Smooth muscle cell (in vitro differentiated cells): ENCODE measurements around the gene CACNA1S. TPM values are rescaled to one million over a fixed set of nuclear protein-coding genes. Genes with fewer than 3 reads are reported as not detected.

Source experiments
- DNase-seq: peaks from one replicate; lab custom pipeline; 2025; ENCODE audit not compliant: unreplicated experiment; lab: John Stamatoyannopoulos, UW
- H2AFZ ChIP-seq: fragments of 200-600 bp; sonication (generic); 2 replicates; pipeline ENCODE4 v1.6.0; 2016; ENCODE audit warnings: antibody characterized with exemption, low read depth, mild to moderate bottlenecking
- H3F3A ChIP-seq: fragments of 200-600 bp; sonication (generic); 2 replicates; pipeline ENCODE4 v1.6.0; 2017; ENCODE audit warnings: antibody characterized with exemption, low read depth
- H3K27ac ChIP-seq: fragments of 200-600 bp; sonication (generic); 2 replicates; pipeline ENCODE4 v1.5.1; 2016; ENCODE audit warnings: low read depth, mild to moderate bottlenecking
- H3K27me3 ChIP-seq: fragments of 200-600 bp; sonication (generic); 2 replicates; pipeline ENCODE4 v1.6.1; 2016; ENCODE audit warnings: low read depth, mild to moderate bottlenecking
- H3K36me3 ChIP-seq: fragments of 200-600 bp; sonication (generic); 2 replicates; pipeline ENCODE4 v1.5.1; 2016; ENCODE audit warnings: low read depth
- H3K4me1 ChIP-seq: fragments of 200-600 bp; sonication (generic); 2 replicates; pipeline ENCODE4 v1.5.1; 2016; ENCODE audit warnings: low read depth
- H3K4me2 ChIP-seq: fragments of 200-600 bp; sonication (generic); 2 replicates; pipeline ENCODE4 v1.6.0; 2016; ENCODE audit warnings: mild to moderate bottlenecking
- H3K4me3 ChIP-seq: fragments of 200-600 bp; sonication (generic); 2 replicates; pipeline ENCODE4 v1.5.1; 2016; ENCODE audit warnings: mild to moderate bottlenecking
- H3K79me2 ChIP-seq: fragments of 200-600 bp; sonication (generic); 2 replicates; pipeline ENCODE4 v1.6.0; 2016; ENCODE audit warnings: low read depth, mild to moderate bottlenecking
- H3K9ac ChIP-seq: fragments of 200-600 bp; sonication (generic); 2 replicates; pipeline ENCODE4 v1.6.0; 2016; ENCODE audit warnings: low read depth
- H3K9me3 ChIP-seq: fragments of 200-600 bp; sonication (generic); replicated peaks from 2 replicates; pipeline ENCODE4 v1.5.1; 2016; ENCODE audit warnings: low read depth
- H4K20me1 ChIP-seq: fragments of 200-600 bp; sonication (generic); 2 replicates; pipeline ENCODE4 v1.6.0; 2016; ENCODE audit warnings: low read depth
- CTCF ChIP-seq: fragments of 200-600 bp; sonication (generic); IDR thresholded peaks from 2 replicates; pipeline ENCODE4 v1.5.1; 2017; ENCODE audit warnings: borderline replicate concordance, mild to moderate bottlenecking, antibody characterized with exemption; ENCODE audit not compliant: insufficient read depth, poor library complexity, severe bottlenecking
- WGBS: methylation state at CpG from one replicate; pipeline ENCODE4 v1.1.7; 2016; ENCODE audit warnings: low lambda C conversion rate; 5-methylcytosine and 5-hydroxymethylcytosine counted together
- polyA plus RNA-seq: library from polyadenylated mRNA; unstranded; fragments of >200 nt; fragmentation: Nextera tagmentation; extraction: Ambion mirVana; gene quantifications from 2 replicates; pipeline ENCODE4 v1.2.1, GENCODE V29; 2016
- total RNA-seq: library from RNA; depleted of rRNA; stranded (reverse); fragments of >200 nt; gene quantifications from 2 replicates; pipeline ENCODE4 v1.2.3, GENCODE V29; 2014

The CACNA1S gene
- total and polyA plus RNA-seq, 2 experiments from 2014 or later = not detected

DNA sequence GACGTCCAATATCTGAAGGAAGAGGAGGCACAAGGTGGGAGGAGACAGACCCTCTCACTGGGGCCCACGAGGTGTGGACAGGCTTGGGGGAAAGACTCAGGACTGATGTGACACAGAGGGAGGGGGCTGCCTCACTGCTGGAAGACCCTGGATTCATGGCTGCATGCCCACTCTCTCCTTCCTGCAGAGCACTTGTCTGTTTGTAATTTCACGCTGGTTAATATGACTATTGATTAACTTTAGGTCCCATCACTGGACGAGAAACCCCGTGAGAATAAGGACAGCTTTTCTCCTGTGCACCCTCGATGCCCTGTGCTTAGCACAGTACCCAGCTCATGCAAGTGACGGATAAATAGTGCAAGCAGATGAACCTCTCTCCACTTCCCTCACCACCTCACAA, 35.1 kb downstream of the CACNA1S start:
- no peaks in the 10 kb centered on the region for H3F3A ChIP-seq
- H3K27ac ChIP-seq = no peak overlapping the region
- no peaks in the 10 kb centered on the region for H3K4me1 ChIP-seq
- no peaks in the 10 kb centered on the region for H3K27me3 ChIP-seq
- H3K4me3 ChIP-seq = no peak overlapping the region
- no peak for DNase-seq
- no peak overlapping the region for H2AFZ ChIP-seq
- H4K20me1 ChIP-seq = no peaks in the 10 kb centered on the region
- H3K9me3 ChIP-seq = no peaks in the 10 kb centered on the region
- H3K36me3 ChIP-seq = no peaks in the 10 kb centered on the region
- H3K9ac ChIP-seq = no peak overlapping the region
- TF ChIP-seq CTCF = no peak
- WGBS = 89% methylated on average over 7 of the region's 7 CpGs
- no peak overlapping the region for H3K4me2 ChIP-seq
- H3K79me2 ChIP-seq = no peaks in the 10 kb centered on the region

- H2AFZ ChIP-seq = no peak overlapping the region
- no peak for TF ChIP-seq CTCF
- H3K4me2 ChIP-seq = no peak overlapping the region
- H3K36me3 ChIP-seq = no peaks in the 10 kb centered on the region
- H3K27me3 ChIP-seq = no peaks in the 10 kb centered on the region
- H3K9me3 ChIP-seq = no peaks in the 10 kb centered on the region
- no peaks in the 10 kb centered on the region for H3K4me1 ChIP-seq
- 82% methylated on average over 7 of the region's 7 CpGs for WGBS
- no peak for DNase-seq
- no peaks in the 10 kb centered on the region for H3K79me2 ChIP-seq
- no peaks in the 10 kb centered on the region for H4K20me1 ChIP-seq
- H3K4me3 ChIP-seq = no peak overlapping the region
- H3F3A ChIP-seq = no peaks in the 10 kb centered on the region
- H3K9ac ChIP-seq = no peak overlapping the region
- H3K27ac ChIP-seq = no peak overlapping the region
Measured at GRCh38 chr1:201076092-201076491, 36.1 kb downstream of the CACNA1S start.

DNA sequence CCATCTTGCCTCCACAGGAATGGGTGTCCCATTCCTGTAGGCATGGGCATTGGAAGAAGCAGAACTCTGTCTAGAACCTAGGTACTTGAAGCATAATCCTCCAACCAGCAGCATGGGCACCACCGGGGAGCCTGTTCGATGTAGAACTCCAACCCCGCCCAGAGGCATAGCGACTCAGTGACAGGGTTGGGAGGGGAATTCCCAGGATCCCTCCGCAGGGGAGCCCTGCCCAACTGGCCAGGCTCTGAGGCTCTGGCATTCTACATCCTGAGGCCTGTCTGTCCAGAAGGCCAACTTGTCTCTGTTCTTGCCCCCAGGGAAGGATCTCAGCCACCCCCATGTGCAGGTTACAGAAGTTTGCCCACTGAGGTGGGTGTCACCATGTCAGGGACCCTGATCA, 38.2 kb downstream of the CACNA1S start:
- no peak for DNase-seq
- no peak overlapping the region for H2AFZ ChIP-seq
- H3K4me1 ChIP-seq = no peaks in the 10 kb centered on the region
- WGBS = 73% methylated on average over 5 of the region's 5 CpGs
- H3K4me2 ChIP-seq = no peak overlapping the region
- no peak overlapping the region for H3K27ac ChIP-seq
- TF ChIP-seq CTCF = no peak
- no peaks in the 10 kb centered on the region for H3K79me2 ChIP-seq
- no peaks in the 10 kb centered on the region for H3K9me3 ChIP-seq
- no peak overlapping the region for H3K9ac ChIP-seq
- no peaks in the 10 kb centered on the region for H4K20me1 ChIP-seq
- no peaks in the 10 kb centered on the region for H3K36me3 ChIP-seq
- no peaks in the 10 kb centered on the region for H3K27me3 ChIP-seq
- H3F3A ChIP-seq = no peaks in the 10 kb centered on the region
- H3K4me3 ChIP-seq = no peak overlapping the region

- 84% methylated on average over 6 of the region's 6 CpGs for WGBS
- H4K20me1 ChIP-seq = no peaks in the 10 kb centered on the region
- H3K4me1 ChIP-seq = no peaks in the 10 kb centered on the region
- no peaks in the 10 kb centered on the region for H3K27me3 ChIP-seq
- no peaks in the 10 kb centered on the region for H3F3A ChIP-seq
- H2AFZ ChIP-seq = no peak overlapping the region
- no peak overlapping the region for H3K9ac ChIP-seq
- H3K4me3 ChIP-seq = no peak overlapping the region
- TF ChIP-seq CTCF = no peak
- no peak overlapping the region for H3K27ac ChIP-seq
- H3K36me3 ChIP-seq = no peaks in the 10 kb centered on the region
- no peak for DNase-seq
- no peaks in the 10 kb centered on the region for H3K79me2 ChIP-seq
- H3K9me3 ChIP-seq = no peaks in the 10 kb centered on the region
- no peak overlapping the region for H3K4me2 ChIP-seq
Measured at GRCh38 chr1:201072922-201073321, 39.3 kb downstream of the CACNA1S start.
